Common myeloid progenitor, CD34-positive (primary cell): ENCODE data around the gene BCL2L13.

Source experiments
- CTCF ChIA-PET: fragments of 350-600 bp; sonication (Branson Sonifier 250); formaldehyde crosslinking; loops from one replicate; lab custom pipeline; 2021; ENCODE audit warnings: antibody characterized with exemption; lab: Charles Lee
- POLR2A ChIA-PET: fragments of 350-600 bp; sonication (Branson Sonifier 250); formaldehyde crosslinking; loops from one replicate; lab custom pipeline; 2021; ENCODE audit warnings: antibody characterized with exemption; lab: Charles Lee
- DNase-seq, 3 donors: peaks; one replicate each; pipeline versions ENCODE4 v3.0.0 to v3.0.0-alpha.2; 2013
- H3K27ac ChIP-seq, 2 experiments: 1 replicate in 1 of 2; 2 replicates in 1 of 2; pipeline ENCODE4 v1.7.0; 2013; ENCODE audit warnings: inconsistent platforms in 2 of 2, low read length in 2 of 2, mild to moderate bottlenecking in 2 of 2, low read depth in 1 of 2, moderate library complexity in 1 of 2; ENCODE audit not compliant: severe bottlenecking in 2 of 2, insufficient read depth in 1 of 2, poor library complexity in 1 of 2
- H3K27me3 ChIP-seq, 5 experiments: replicated peaks in 2 of 5; 1 replicate in 3 of 5; 2 replicates in 2 of 5; pipeline versions ENCODE4 v1.6.1 to v1.7.0; 2013; ENCODE audit warnings: low read length in 4 of 5, mild to moderate bottlenecking in 2 of 5, moderate library complexity in 2 of 5, inconsistent platforms in 1 of 5; ENCODE audit not compliant: insufficient read depth in 5 of 5, control insufficient read depth in 4 of 5
- H3K36me3 ChIP-seq, 4 experiments: 1 replicate in 2 of 4; 2 replicates in 2 of 4; pipeline versions ENCODE4 v1.6.1 to v1.7.0; 2013; ENCODE audit warnings: low read length in 3 of 4, control low read depth in 1 of 4, mild to moderate bottlenecking in 1 of 4; ENCODE audit not compliant: control insufficient read depth in 4 of 4, insufficient read depth in 4 of 4
- H3K4me1 ChIP-seq, 4 experiments: 1 replicate in 3 of 4; 2 replicates in 1 of 4; pipeline versions ENCODE4 v1.6.1 to v1.7.1; 2013; ENCODE audit warnings: low read length in 3 of 4, mild to moderate bottlenecking in 3 of 4, control low read depth in 1 of 4, inconsistent platforms in 1 of 4, moderate library complexity in 1 of 4; ENCODE audit not compliant: control insufficient read depth in 4 of 4, insufficient read depth in 4 of 4; ENCODE audit errors: control extremely low read depth in 1 of 4
- H3K4me3 ChIP-seq, 7 experiments: 1 replicate in 4 of 7; 2 replicates in 3 of 7; pipeline versions ENCODE4 v1.5.1 to v1.7.0; 2013; ENCODE audit warnings: mild to moderate bottlenecking in 7 of 7, low read length in 6 of 7, moderate library complexity in 6 of 7, inconsistent platforms in 2 of 7, low read depth in 2 of 7, control low read depth in 1 of 7; ENCODE audit not compliant: insufficient read depth in 4 of 7, control insufficient read depth in 1 of 7; ENCODE audit errors: extremely low read depth in 1 of 7
- H3K9me3 ChIP-seq, 5 experiments: 1 replicate in 4 of 5; 2 replicates in 1 of 5; pipeline versions ENCODE4 v1.6.1 to v1.7.1; 2013; ENCODE audit warnings: low read length in 4 of 5, mild to moderate bottlenecking in 2 of 5, inconsistent platforms in 1 of 5, low read depth in 1 of 5, moderate library complexity in 1 of 5; ENCODE audit not compliant: control insufficient read depth in 4 of 5, insufficient read depth in 2 of 5; ENCODE audit errors: control extremely low read depth in 1 of 5
- whole genome bisulfite sequencing: methylation state at CpG from one replicate; pipeline ENCODE4 v1.1.5; 2013; ENCODE audit not compliant: insufficient coverage; 5-methylcytosine and 5-hydroxymethylcytosine counted together

The BCL2L13 gene

DNA sequence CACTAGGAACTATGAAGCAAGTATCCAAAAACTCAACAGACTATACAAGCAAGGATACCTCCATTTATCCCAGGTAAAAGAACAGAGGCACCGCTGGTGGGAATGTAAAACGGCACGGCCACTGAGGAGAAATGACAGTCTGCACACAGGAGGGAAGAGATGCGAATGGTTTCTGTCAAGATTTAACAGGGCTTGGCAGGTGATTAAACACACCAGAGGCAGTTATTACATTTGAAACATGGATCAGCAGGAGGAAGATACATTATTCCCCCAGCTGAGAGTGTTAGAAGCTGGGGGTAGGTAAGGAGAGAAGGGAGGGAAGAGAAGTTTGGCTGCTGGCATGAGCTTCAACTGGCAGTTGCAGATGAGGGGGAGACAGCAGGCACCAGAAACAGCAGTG is 40.2 kb upstream of the BCL2L13 start:
- H3K4me1 ChIP-seq: no peaks in the 10 kb centered on the region
- peaks cover 27 to 72% (median 58%) of the 10 kb centered on the region in 4 experiments for H3K36me3 ChIP-seq
- no peak overlapping the region for H3K27ac ChIP-seq
- 98% methylated on average over 4 of the region's 4 CpGs for WGBS
- CTCF ChIA-PET: interaction anchor here (1.1 kb wide), 1 partner anchor 10 kb away, joined by 3 read pairs; no protein-coding TSS in a partner anchor
- H3K4me3 ChIP-seq: no peak overlapping the region
- H3K27me3 ChIP-seq: no peaks in the 10 kb centered on the region
- H3K9me3 ChIP-seq: peaks cover 0 to 5% (median 2%) of the 10 kb centered on the region in 5 experiments
- POLR2A ChIA-PET: no interaction called here
- no peak for DNase-seq

DNA sequence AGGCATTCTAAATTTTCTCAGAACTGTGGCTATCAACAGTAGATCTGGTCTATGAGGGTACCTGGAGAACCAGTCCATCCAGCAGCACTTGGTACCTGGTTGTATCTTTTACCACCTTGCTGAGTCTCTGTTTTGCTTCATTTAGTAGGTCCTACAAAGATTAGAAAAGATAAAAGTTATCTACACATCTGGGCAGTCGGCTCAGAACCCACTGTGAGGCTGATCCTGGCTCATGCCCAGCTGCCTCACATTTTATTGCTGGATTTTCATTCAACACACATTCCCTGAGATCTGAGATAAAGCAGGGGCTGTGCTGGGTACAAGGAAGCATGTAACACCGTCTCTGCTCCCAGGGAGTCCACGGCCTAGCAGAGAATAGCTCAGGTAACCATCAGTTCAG is 37.5 kb upstream of the BCL2L13 start:
- Histone ChIP-seq H3K4me1 (peaks cover 0 to 6% (median 0%) of the 10 kb centered on the region in 4 experiments), H3K9me3 (peaks cover 0 to 5% (median 2%) of the 10 kb centered on the region in 5 experiments), H3K27me3 (no peaks in the 10 kb centered on the region), H3K36me3 (peaks cover 28 to 61% (median 45%) of the 10 kb centered on the region in 4 experiments), H3K27ac (no peak overlapping the region), H3K4me3 (no peak overlapping the region)
- WGBS: 90% methylated on average over 2 of the region's 3 CpGs
- no peak for DNase-seq
- CTCF ChIA-PET: interaction anchor here (1.0 kb wide), 1 partner anchor 8 kb away, joined by 3 read pairs; no protein-coding TSS in a partner anchor
- POLR2A ChIA-PET: no interaction called here

DNA sequence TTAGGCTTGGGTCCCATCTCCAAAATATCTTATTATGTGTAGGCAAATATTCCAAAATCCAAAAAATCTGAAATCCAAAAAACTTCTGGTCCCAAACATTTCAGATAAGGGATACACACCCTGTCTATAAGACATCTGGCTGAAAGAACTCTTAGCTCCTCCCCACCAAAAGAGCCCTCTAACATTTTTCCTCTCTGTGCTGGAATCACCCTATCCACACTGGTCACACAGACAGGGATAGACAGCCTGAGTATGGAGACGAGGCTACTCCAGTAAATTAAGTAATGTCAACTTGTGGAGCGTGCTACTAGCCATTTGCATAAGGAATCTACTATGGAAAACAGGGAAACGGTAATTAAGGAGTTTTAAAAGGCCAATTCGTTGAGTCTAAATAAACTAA is 34.9 kb upstream of the BCL2L13 start:
- CTCF ChIA-PET: interaction anchor here (1.4 kb wide), 1 partner anchor 128 kb away, joined by 3 read pairs; no protein-coding TSS in a partner anchor
- H3K27me3 ChIP-seq: no peaks in the 10 kb centered on the region
- H3K36me3 ChIP-seq: peaks cover 18 to 61% (median 31%) of the 10 kb centered on the region in 4 experiments
- DNase-seq: no peak
- H3K9me3 ChIP-seq: no peaks in the 10 kb centered on the region
- WGBS: 97% methylated on average over 4 of the region's 4 CpGs
- H3K27ac ChIP-seq: no peak overlapping the region
- no peak overlapping the region for H3K4me3 ChIP-seq
- H3K4me1 ChIP-seq: peaks cover 0 to 15% (median 0%) of the 10 kb centered on the region in 4 experiments
- POLR2A ChIA-PET: no interaction called here

DNA sequence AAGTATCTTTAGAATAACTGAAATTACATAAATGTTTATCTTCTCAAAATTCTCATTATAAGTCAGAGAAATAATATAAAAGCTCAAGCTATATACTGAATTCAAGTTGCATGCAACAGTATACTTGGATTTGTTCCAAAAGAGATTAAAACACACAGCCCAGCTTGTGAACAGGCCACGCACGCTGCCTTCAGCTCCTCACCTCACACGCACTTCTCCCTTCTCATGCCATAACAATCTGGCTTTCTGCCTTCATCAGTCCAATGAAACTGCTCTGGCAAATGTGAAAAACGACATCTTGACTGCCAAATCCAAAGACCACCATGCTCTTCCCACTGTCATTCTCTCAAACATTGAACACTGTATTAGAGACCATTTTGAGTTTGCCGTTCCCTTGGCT is 32.1 kb upstream of the BCL2L13 start:
- DNase-seq: peak; percentile 8 to 44 (median 37)
- POLR2A ChIA-PET: no interaction called here
- Histone ChIP-seq H3K9me3 (no peaks in the 10 kb centered on the region), H3K27me3 (no peaks in the 10 kb centered on the region), H3K27ac (peak overlapping the region in 1 of 2 experiments; percentile 17), H3K36me3 (peaks cover 17 to 54% (median 26%) of the 10 kb centered on the region in 4 experiments), H3K4me1 (peaks cover 0 to 15% (median 0%) of the 10 kb centered on the region in 4 experiments), H3K4me3 (no peak overlapping the region)
- CTCF ChIA-PET: interaction anchor here (1.4 to 3.1 kb wide), 2 partner anchors 9 to 33 kb away, joined by 4 to 7 read pairs; no protein-coding TSS in a partner anchor
- 72% methylated on average over 3 of the region's 5 CpGs for WGBS

DNA sequence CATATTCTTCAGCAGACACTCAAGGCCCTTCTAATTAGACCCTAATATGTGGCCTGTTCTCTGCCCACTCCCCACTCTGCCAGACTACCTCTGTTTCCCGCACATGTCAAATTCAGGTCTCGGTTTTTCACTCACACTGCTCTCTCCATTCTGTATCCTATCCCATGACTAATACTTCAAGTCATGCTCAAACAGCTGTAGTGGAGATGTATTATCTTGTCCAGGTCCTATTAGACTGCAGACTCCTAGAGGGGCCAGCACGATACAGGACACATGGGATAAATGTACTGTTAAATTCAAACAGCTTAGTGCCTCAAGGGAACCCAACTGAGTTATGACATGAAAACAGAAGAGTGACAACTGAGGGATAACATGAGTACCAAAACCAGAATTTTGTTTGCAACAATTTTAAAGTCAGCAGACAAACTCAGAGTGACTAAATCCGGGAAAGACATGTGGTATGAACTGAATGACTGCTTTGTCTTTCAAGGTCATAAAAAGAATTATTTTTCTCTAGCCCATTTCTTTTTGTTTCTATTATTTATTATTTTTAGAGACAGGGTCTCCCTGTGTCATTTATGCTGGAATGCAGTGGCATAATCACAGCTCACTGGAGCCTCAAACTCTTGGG is 30.6 kb upstream of the BCL2L13 start:
- CTCF ChIA-PET: no interaction called here
- Histone ChIP-seq H3K27ac (no peak overlapping the region), H3K9me3 (no peaks in the 10 kb centered on the region), H3K4me3 (no peak overlapping the region), H3K4me1 (peaks cover 0 to 15% (median 0%) of the 10 kb centered on the region in 4 experiments), H3K27me3 (no peaks in the 10 kb centered on the region), H3K36me3 (peaks cover 19 to 68% (median 35%) of the 10 kb centered on the region in 4 experiments)
- POLR2A ChIA-PET: no interaction called here
- WGBS: 100% methylated on average over 3 of the region's 4 CpGs
- DNase-seq: no peak

DNA sequence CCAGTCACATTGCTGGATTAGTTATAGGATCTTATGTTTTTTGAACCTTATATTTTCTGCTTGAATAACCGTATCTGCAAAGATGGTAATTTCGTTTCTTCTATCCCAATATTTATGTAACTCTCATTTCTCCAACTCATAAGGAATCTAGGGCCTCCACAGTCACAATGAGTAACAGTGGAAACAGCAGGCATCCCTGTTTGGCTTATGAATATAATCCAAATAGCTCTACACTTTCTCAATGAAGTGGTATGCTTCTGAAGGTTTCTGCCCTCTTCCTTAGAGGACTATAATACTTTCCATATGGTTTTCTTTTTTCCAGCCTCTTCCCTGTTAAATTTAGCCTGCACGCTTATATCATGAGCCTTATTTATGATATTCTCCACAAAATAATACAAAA is 26.5 kb upstream of the BCL2L13 start:
- WGBS: no CpG with 5 or more reads among the region's 3 CpGs
- H3K4me1 ChIP-seq: no peaks in the 10 kb centered on the region
- POLR2A ChIA-PET: no interaction called here
- no peak for DNase-seq
- CTCF ChIA-PET: no interaction called here
- no peaks in the 10 kb centered on the region for H3K27me3 ChIP-seq
- H3K4me3 ChIP-seq: no peak overlapping the region
- no peak overlapping the region for H3K27ac ChIP-seq
- peaks cover 16 to 49% (median 36%) of the 10 kb centered on the region in 4 experiments for H3K36me3 ChIP-seq
- H3K9me3 ChIP-seq: no peaks in the 10 kb centered on the region

DNA sequence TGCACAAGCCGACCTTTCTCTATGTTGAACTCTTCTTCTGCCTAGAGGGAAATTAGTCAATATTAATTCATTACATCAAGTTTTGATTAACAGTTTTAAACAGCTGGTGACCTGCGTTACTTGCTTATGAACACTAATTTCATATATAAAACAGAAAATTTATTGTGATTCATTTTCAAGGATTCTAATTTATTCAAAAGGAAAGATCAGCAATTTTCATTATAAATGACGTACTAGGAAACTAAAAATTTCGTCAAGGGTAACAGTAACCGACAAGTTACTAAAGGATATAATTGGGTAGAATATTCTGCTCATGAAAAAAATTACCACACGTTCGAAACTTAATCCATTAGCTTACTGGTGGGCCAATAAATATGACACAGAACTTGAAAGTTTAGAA is 25.3 kb upstream of the BCL2L13 start:
- no peak overlapping the region for H3K4me3 ChIP-seq
- CTCF ChIA-PET: no interaction called here
- no peak for DNase-seq
- H3K27me3 ChIP-seq: no peaks in the 10 kb centered on the region
- no peak overlapping the region for H3K27ac ChIP-seq
- peaks cover 15 to 50% (median 28%) of the 10 kb centered on the region in 4 experiments for H3K36me3 ChIP-seq
- no peaks in the 10 kb centered on the region for H3K9me3 ChIP-seq
- H3K4me1 ChIP-seq: no peaks in the 10 kb centered on the region
- 100% methylated on average over 5 of the region's 7 CpGs for WGBS
- POLR2A ChIA-PET: no interaction called here
